NCI-H1092 treated with DMSO at 0.1 percent for 48 hours (cell line): Measurements from ENCODE around the gene CNGA3.

Experiments
- DNase-seq: peaks from one replicate; lab custom pipeline; 2025; lab: John Stamatoyannopoulos, UW

Gene CNGA3

DNA sequence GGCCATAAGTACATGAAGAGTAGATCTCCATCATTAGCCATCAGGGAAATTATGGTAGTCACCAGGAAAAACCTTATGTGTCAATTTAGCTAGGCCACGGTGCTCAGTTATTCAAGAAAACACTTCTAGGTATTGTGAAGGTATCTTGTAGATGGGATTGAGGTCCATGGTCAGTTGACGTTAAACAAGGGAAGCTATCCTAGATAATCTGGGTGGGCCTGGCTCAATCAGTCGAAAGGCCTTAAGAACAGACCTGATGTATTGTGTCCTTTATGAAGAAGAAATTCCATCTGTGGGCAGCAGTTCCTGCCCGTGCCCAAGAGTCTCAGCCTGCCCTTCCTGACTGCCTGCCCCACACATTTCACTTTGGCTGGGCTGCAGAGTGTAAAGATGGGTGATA is 16.7 kb upstream of the CNGA3 start:
- DNase-seq, result no peak

DNA sequence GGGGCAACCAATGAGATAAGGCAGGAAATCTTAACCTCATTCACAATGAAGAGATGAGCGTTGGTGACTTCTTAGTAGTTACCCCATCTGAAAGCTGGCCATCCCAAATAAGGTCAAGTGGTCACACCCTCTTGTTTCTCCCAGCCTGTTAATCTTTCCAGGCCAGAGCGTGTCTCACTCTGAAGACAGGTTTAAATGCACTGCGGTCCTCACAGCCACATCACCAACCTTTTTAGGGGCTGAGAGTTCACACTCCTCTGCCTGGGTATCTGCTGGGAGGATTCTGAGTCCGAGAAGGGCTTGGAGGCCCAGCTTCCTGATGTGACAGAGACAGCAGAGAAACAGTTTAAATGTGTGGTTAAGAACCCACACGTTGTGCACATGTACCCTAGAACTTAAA is 13.3 kb upstream of the CNGA3 start:
- no peak for DNase-seq

DNA sequence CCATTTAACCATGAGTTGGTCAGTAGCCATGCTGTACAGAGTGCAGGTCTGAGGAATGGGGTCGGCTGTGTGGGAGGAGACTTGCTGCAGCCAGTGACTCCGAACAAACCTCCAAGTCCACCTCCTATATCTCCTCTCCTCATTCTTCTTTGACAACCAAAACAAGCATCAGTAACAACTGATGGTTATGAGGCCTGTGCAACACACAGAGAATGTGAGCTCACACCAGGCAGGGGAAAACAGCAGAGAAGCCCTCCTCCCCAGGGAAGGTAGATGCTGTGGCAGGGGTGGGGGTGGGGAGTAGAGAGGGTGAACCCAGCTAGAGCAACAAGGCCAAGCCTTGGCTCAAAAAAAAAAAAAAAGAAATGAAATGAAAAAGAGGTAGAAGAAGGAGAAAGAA is 12.3 kb upstream of the CNGA3 start:
- no peak for DNase-seq

DNA sequence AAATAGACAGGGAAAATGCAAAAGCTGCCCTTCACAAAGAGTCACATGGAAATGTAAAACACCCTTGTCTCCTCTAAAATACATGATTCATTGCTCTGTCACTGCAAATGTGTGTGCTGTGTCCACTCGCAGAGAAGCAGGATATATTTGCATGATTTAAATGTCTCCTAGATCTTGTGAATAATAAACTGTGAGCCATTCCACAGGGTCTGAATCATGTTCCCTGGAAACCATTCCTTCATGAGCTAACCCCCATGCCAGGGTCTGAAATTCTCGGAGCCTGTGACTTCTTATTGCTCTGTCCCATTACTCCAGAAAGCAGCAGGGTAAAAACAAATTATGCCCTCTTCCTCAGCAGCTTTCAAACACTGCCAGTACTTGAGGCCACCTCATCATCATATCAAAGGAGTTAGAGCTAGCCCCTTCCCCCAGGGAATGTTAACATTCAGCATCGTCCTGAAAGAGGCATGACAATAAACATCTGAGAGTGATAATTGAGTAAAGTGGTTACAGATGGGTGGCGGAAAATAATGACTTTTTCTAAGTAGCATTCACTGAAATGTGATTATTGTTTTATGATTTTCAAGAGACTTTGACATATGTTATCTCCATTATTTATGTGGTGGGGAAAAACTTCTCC is 11.7 kb upstream of the CNGA3 start:
- DNase-seq, result peak; percentile 65

DNA sequence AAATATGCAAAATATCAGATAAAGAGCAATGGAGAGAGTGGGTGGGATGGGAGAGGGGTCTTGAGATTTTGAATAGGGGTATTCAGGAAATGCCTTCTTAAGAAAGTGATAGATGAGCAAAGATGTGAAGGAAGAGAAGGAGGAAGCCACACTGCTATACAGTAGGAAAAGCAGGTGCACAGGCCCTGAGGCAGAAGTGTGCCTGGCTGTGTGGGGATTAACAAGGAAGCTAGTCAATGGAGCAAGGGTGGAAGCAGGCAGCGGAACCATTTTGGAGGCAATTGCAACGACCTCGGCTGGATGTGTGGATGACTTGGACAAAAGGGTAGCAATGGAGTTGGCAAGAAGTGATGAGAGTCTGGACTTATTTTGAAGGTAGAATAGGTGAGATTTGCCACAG is 11.0 kb upstream of the CNGA3 start:
- no peak for DNase-seq

DNA sequence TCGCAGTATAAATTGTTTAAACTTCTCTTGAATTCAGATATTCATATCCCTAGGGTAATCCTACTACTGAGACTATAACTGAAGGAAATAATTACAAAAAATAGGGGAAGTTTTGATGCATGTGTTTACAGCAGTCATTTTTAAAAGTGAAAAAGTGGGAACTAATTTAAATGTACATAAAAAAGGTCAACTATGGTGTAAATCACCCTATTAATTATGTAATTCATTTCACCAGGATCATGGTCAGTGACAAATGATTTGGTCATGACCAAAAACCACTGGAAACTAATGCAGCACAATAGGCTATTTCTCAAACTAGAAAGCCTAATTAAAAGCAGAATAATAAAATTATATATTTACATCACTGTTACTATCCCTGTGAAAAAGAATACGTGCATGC is 5.0 kb upstream of the CNGA3 start:
- no peak for DNase-seq

DNA sequence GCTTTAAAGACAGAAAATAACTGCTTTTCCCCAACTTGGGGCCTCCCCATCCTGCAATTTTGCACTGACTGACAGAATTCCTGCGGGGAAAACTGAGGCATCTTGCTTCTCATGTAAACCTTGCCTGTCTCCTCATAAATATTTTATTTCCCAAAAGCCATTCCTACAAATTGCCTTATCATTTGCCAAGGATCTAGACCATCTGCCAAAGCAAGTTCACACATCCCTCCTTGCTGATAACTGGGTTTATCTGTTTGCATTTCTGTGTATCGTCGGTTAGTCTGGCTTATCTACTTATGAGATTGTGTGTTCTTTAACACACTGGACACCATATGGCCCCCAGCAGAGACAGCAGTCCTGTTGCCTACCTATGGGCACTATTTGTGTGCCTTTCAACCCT is 3.0 kb upstream of the CNGA3 start:
- DNase-seq, result no peak

DNA sequence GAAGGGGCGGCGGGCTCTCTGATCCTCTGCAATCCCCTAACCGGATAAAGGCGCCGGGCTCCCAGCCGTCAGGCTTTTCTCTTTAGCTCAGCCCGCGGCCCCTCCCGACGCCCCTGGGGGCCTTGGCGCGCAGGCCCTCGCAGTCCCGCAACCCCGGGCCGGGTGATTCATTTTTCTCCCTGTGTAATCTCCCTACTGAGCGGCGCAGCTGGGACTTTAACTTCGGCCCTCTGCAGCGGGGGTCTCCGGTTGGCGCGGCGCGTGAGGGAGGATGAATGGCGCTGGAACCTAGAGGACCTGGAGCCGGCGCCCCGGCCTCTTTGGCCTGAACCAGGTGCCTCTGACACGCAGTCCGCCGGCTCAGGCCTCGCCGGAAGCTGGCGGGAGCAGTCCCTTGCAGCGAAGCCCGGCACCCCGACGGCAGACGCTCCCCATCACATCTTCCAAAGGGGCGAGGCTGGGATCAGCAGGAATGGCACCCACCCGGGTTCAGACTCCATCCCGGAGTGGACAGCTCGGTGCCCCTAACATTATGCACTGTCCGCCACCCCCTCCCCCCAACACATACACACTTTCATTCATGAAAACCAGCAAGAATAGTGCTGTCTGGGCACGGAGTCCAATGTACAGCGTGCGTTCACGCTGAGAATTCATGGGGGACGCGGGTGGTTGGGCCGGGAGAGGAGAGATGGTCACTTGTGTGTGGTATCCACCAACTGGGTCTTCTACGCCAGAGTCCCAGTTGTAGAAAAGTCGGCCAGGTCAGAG is 1.2 kb downstream of the CNGA3 start:
- no peak for DNase-seq

DNA sequence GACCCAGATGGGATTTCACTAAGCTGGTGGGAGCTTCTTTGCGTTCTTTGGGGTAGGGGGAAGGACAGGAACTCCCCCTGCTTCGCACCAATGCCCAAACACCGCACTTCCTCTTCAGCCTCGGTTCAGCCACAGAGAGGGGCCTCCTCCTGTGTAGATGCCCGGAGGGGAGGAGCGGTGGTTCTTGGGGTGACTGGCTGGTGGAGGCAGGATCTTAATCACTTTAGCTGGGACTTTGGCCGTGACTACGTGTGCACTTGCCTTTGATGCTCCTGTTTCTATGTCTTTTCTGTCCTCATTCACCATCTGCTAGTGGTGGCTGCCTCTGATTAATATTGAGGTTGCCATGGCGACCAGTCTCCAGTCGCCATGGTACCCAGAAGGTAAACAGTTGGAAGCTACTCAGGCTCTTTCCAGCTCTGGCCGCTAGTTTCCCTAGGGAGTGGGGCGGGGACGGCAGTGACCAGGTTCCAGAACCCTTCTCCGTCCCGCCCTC is 1.9 kb downstream of the CNGA3 start:
- peak; percentile 81 for DNase-seq

DNA sequence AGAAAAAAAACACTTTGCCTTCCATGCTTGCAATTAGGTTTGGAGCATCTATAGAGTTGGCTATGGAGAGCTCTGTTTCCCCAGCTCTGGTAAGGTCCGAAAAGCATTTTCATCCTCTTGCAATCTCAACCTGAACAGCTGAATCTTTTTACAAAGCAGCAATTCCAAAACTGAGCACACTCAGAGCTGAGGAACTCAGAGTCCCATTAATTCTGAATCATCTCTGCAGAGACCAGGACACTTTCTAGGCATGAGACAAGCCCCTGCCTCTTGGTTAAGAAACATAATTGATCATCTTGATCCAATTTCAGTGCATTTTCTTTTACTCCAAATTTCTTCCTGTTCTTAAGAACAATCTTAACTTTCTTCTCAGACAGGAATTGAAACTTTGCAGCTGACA is 4.2 kb downstream of the CNGA3 start:
- no peak for DNase-seq

DNA sequence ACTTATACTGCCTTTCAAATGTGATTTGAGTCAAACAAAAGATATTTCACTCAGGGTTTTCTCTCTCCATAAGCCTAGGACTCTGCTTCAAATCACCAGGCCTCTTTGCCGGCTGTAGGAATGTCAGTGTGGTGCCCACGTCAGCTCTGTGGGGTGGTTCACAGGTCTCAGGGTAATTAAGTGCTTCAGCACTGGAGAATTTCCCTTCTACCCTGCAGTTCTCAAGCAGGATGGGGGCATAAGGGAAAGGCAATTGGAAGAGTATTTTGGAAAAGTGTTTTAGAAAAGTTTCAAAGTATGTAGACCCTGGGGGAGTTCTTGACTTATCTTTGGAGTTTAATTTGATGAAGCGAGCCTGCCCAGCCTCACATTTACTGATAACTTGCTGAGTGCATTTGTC is 9.6 kb downstream of the CNGA3 start:
- DNase-seq, result no peak

DNA sequence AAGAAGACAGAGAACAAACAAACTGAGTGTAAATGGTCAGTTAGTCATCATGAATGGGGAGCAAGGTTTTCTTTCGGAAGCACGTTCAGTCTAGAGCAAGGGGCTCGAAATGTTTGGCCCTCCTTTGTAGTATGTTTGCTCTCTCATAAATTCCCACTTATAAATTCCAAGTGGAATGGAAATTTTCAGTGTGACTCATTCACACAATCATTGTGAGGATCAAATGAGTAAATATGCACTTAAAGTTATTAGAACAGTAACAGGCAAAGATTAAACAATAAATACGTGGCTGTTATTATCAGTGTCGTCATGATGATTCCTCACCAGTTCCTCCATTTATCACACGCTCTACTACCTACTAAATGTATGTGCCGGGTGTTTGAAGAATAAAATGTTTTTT is 10.5 kb downstream of the CNGA3 start:
- DNase-seq, result no peak

DNA sequence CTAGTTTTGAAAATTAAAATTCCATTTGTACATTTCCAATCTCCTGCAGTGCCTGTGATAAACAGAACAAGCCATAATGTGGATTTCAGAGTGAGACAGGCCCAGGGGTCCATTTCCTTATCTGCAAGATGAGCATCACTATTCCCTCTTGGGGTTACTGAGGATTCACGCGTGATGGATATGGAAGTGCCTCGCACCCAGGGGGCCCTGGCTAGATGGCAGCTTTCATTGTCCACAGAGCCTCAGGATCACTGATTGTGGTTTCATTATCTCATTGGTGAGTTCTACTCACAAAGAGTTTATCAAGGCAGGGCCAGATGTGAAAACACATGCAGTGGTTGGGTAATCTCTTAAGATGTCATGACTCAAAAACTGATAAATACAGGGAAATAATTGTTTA is 11.6 kb downstream of the CNGA3 start:
- DNase-seq, result no peak

DNA sequence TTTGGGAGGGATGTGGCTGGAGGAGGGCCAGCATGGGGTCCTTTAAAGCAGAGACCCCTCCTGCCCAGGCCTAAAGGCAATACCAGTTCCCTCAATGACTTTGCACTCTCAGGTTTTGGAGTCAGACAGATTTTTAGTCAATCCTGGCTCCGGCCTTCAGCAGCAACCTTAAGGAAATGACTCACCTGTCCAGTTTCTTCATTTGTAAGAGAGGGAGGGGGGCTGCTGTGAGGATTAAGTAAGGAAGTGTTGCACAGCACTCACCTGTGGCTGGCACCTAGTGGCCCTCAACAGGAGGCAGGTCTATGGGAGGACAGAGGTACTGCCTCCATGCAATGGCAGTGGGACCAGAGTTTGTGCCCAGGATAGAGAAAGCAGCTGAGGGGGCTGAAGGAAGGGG is 13.7 kb downstream of the CNGA3 start:
- DNase-seq, result no peak

DNA sequence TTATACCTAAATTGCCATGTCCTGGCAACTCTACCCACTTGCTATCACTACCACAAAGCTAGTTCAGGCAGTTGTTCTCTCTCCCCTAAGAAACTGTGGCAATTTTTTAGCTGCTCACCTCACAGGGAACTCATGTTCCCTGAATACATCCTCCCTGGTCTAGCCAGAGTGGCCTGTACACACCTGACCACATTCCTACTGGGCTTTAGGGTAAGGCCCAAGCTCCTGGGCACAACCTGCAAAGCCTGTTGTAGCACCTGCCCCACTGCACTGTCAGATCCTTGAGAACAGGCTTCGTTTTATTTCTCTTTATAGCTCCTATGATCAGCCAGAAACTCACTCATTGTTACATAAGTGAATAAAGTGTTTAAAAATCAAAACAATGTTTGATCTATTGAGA is 21.5 kb downstream of the CNGA3 start:
- no peak for DNase-seq

DNA sequence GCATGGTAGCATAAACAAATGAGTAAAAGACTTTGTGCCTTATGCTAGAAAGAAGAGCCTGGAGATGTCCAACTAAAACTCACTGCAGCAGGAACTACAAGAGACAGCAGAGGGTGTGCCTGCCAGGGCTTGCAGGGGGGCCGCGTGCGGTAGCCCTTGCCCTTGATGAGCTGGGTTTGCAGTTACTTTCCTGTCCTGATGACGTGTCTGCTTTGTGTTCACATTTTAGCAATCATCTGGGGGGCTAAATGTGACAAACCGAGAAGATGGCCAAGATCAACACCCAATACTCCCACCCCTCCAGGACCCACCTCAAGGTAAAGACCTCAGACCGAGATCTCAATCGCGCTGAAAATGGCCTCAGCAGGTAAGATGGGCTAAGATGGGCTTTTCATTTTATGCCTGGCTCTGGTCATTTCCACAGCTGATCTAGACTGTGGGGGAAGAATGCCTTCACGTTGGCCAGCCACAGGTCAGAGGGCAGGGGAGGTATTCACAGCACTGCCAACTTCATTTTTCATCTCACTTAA is 23.5 kb downstream of the CNGA3 start:
- DNase-seq, result no peak

DNA sequence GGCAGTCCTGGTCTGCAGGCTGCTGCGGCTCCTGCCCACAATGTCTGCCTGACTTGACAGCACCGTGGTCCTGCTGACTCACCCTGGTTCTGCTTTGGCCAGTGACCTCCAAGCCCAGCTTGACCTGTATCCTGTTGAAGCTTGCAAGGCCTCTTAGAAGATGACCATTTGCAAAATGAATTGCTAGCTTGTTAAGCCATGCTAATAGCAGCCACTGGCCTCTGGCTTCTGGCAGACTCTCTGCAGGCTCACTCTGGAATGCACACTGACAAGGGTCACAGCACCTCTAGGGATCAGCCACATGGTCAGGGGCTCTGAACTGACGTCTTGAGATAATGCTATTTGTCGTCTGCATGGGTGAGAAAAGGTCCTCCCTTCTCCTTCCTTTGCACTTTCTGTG is 25.9 kb downstream of the CNGA3 start:
- no peak for DNase-seq

DNA sequence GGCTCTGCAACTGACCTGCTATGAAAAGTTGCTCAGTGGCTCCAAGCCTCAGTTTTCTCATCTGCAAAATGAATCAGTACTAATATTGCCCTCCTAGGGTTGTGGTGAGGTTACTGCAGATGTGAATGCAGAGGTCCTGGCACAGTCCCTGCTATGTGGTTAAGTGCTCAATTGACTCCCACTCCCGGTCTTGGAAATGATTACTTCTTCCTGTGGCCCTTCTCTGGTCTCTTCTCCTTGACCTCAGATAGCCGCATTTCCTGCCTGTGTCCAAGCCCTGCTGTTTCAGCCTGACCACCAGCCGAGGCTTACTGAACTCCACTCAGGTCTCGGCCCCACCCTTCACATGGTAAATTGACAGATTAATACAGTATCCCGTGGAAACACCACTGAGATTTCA is 26.3 kb downstream of the CNGA3 start:
- no peak for DNase-seq

DNA sequence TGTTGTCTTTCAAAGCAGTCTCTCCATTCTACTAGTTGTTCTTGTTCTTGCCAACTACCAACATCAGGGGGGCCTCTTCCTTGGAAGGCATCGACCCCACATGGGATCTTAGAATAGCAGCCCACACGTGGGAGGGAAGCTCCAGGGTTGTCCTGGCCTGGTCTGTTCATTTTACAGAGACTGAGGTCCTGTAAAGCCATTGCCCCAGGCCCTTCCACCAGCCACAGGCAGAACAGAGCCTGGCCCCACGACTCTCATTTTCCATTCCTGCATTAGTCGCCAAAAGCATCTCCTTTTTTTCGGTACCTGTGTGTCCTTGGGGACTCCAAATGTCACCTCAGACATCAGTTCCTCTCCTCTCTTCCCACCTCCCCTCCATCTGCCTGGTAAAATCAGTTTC is 28.0 kb downstream of the CNGA3 start:
- no peak for DNase-seq

DNA sequence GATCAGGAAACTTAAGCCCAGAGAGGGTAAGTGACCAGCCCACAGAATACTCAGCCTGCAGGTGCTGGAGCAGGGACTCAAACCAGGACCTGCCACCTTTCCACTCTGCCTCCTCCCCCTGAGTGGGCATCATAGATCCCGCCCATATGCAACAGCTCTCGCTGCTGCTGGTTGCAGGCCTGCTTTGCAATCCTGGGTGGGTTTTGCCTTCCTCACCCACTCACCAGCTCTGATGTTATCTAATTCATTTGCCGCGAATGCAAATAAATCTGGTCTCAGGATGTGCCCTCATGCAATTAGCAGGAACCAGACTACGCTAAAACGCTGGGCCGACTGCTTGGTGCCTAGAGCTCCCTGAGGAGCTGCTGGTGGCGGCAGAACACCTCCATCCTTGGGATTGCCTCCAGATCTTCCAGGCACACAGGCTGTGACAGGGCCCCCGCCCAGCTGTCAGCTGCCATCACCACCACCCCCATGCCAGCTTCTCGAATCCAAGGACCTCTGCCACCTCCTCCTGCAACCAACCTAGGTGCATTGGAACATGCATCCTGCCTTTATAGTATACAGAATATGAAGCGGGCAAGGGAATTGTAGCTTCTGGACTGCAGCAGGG is 28.8 kb downstream of the CNGA3 start:
- DNase-seq, result no peak

DNA sequence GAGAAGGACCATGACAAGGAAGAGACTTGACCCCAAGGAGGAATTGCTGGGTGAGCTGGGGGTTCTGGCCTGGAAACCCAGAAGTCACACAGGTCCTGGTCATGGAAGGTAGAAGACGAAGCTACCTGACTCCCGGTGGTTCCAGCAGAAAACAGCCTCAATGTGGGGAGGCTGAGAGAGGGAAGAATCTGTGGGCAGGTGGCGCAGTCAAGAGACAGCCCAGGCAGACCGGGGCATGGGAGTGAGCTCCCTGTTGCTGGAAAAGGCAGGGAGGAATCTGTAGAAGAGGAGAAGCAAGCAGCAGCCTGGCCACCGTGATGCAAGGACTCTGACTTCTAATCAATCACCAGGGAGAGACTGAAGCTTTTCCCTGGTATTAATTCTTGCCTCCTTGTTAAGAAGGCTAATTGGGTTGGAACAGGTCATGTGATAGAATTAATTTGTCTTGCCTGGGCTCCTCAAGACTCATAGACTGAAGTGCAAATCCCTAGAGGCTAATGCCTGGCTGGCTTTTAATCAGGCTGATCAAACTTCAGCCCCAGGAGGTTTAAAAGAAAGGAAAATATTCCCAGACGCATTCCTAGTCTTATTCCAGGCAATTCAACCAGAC is 30.1 kb downstream of the CNGA3 start:
- no peak for DNase-seq

DNA sequence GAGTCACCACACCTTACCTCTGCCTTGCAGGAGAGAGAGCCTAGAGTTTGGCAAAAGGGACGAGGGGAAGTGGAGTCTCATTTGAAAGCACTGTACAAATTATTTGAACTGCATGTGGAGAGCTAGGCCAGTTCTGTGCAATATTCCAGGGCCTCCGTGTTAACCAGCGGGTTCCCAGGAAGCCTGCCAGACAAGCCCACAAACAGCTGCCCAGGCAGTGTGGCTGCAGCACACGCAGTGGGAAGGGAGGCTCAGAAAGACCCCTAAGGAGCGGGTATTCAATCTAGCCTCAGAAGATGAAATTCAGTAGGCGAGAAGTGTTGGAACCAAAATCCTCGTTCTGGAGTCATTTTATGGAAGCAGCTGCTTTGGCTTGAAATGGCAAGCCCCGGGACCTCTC is 30.7 kb downstream of the CNGA3 start:
- peak; percentile 65 for DNase-seq

DNA sequence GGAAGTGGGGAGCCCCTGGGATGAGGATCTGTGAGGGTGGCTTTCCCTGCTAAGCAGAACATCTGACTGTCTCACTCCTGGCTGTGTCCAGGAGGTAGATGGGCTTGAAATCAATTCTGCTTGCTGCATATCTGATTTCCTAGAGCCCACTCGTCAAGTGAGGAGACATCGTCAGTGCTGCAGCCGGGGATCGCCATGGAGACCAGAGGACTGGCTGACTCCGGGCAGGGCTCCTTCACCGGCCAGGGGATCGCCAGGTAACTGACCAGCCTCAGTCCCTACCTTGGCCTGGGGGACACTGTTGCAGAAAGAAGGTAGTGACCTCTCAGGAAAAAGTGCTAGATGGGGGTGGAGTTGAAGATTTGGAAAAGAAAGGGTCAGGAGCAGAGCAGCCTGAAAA is 31.3 kb downstream of the CNGA3 start:
- DNase-seq, result peak; percentile 43
